Measurements from ENCODE around the gene NATD1.

Gene NATD1

DNA sequence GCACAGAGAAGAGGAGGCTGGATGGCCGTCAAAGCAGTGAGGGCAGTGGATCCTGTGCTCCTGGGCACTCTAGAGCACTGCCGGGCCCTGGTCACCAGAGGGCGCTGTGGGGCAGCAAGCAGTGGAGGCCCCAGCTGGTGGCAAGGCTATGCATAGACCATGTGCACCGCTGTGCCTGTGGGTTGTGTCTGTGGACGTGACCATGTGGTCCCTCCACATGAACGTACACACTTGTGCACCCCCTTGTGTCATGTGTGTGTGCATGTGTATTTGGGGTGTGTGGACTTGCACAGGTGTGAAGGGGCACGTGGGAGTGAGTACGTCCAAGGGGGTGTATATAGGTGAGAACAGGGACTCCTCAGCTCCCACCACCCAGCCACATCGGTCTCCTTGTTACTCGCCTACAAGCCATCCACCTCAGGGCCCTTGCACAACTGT is 26.9 kb upstream of the NATD1 start:
- H3K4me3 ChIP-seq (ENCODE audit: extremely low read depth, insufficient read depth, low read length, poor library complexity, severe bottlenecking): no peak overlapping the region
- H3K36me3 ChIP-seq (ENCODE audit: control insufficient read depth, insufficient read depth, low read length): no peaks in the 10 kb centered on the region
- H3K9me3 ChIP-seq (ENCODE audit: control insufficient read depth, low read length): no peaks in the 10 kb centered on the region
- H3K27ac ChIP-seq (ENCODE audit: low read depth, low read length, severe bottlenecking): no peak overlapping the region
- WGBS, 2 experiments (ENCODE audit: insufficient coverage in 2 of 2): 33 to 36% methylated on average over 5 to 10 of the region's 10 CpGs
- peaks cover 18% of the 10 kb centered on the region for H3K4me1 ChIP-seq (ENCODE audit: control insufficient read depth, insufficient read depth, low read length, poor library complexity, severe bottlenecking)

DNA sequence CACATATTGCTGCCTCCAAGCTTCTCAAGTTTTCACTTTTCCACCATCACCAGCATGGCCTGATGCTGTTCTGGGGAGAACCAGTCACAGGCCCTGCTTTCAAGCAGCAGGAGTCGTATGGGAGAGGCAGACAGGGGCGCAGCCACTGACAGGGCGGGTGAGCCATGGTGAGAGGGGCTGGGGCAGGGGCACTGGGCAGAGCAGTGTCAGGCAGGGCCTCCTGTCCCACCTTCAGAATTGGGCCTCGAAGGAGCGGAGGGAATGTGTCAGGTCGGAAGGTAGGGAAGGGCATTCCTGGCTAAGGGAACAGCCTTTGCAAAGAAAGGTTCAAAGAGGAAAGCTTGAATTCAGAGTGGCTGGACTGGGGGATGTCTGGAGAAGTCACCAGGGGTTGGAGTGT is 26.4 kb upstream of the NATD1 start:
- 80% methylated on average over 4 to 6 of the region's 6 CpGs for WGBS, 2 experiments (ENCODE audit: insufficient coverage in 2 of 2)
- H3K36me3 ChIP-seq (ENCODE audit: control insufficient read depth, insufficient read depth, low read length): no peaks in the 10 kb centered on the region
- H3K9me3 ChIP-seq (ENCODE audit: control insufficient read depth, low read length): no peaks in the 10 kb centered on the region
- no peak overlapping the region for H3K27ac ChIP-seq (ENCODE audit: low read depth, low read length, severe bottlenecking)
- peaks cover 18% of the 10 kb centered on the region for H3K4me1 ChIP-seq (ENCODE audit: control insufficient read depth, insufficient read depth, low read length, poor library complexity, severe bottlenecking)
- no peak overlapping the region for H3K4me3 ChIP-seq (ENCODE audit: extremely low read depth, insufficient read depth, low read length, poor library complexity, severe bottlenecking)

DNA sequence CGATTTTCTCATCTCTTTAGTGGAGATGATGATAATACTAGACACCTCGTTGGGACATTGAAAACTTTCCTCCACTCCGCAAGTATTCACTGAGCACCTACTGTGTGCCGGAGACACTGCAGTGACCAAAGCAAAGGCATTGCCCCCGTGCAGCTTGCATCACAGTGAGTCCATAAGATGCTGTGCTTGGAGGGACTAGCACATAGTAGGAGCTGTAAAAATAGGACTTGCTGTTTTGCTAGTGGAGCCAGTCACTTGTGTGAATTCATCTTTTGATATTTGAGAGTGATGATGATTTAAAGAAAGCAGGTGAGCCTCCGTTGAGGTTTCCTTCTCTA is 26.0 kb upstream of the NATD1 start:
- H3K9me3 ChIP-seq (ENCODE audit: control insufficient read depth, low read length): no peaks in the 10 kb centered on the region
- H3K27ac ChIP-seq (ENCODE audit: low read depth, low read length, severe bottlenecking): no peak overlapping the region
- no peak overlapping the region for H3K4me3 ChIP-seq (ENCODE audit: extremely low read depth, insufficient read depth, low read length, poor library complexity, severe bottlenecking)
- peaks cover 18% of the 10 kb centered on the region for H3K4me1 ChIP-seq (ENCODE audit: control insufficient read depth, insufficient read depth, low read length, poor library complexity, severe bottlenecking)
- H3K36me3 ChIP-seq (ENCODE audit: control insufficient read depth, insufficient read depth, low read length): no peaks in the 10 kb centered on the region
- WGBS, 2 experiments (ENCODE audit: insufficient coverage in 2 of 2): 87 to 96% methylated on average over 4 to 5 of the region's 6 CpGs

DNA sequence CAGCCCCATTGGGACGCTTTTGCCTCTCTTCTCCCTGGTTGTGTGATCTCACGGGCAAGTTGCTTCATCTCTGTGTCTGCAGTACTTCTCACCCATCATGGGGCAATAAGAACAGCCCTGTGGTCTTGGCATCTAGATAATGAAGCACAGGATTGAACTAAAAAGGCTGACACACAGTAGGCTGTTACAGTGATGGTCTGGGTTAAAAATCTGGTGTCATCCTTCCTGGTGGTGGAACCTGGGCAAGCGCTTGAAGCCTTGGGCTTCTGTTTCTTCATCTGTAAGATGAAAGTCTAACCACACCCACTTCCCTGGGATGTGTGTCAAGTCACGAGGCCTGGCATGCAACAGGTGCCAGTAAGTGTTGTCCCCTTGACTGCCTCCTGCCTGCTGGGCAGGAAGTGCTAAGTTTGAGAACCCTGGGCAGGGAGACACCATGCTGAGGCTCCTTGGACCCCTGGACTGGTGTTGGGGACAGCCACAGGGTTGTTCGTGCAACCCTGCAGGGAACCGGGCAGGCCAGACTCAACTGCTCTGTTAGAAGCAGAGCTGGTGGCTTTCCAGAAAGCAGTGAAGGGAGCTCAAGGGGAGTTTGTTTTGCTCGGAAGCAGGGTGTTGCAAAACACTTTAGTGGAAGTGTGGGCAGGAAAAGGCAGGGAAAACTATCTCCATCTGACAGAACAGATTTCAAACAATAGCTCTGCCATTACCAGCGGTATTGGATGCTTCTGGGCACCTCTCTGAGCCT is 25.4 kb upstream of the NATD1 start:
- 80 to 100% methylated on average over 4 to 6 of the region's 8 CpGs for WGBS, 2 experiments (ENCODE audit: insufficient coverage in 2 of 2)
- Histone ChIP-seq H3K4me3 (ENCODE audit: extremely low read depth, insufficient read depth, low read length, poor library complexity, severe bottlenecking) (no peak overlapping the region), H3K27ac (ENCODE audit: low read depth, low read length, severe bottlenecking) (no peak overlapping the region), H3K4me1 (ENCODE audit: control insufficient read depth, insufficient read depth, low read length, poor library complexity, severe bottlenecking) (peaks cover 15% of the 10 kb centered on the region), H3K9me3 (ENCODE audit: control insufficient read depth, low read length) (no peaks in the 10 kb centered on the region), H3K36me3 (ENCODE audit: control insufficient read depth, insufficient read depth, low read length) (no peaks in the 10 kb centered on the region)

DNA sequence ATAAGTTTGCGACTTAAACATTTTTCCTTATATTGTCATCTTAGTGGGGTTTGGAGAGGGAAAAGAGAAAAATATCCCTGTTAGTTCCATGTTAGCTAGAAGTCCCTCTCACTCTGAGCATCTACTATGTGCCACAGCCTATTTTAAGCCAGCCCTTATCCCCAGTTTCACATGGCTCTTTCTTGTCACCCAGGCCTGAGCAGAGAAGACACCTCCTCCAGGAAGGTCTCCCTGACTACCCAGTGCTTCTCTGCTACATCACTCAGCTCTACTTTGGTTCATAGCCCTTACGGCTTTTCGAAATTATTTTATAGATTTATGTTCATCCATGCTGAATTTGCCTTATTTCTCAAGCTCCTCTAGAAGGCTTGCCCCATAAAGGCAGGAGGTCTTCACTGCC is 24.1 kb upstream of the NATD1 start:
- Histone ChIP-seq H3K4me1 (ENCODE audit: control insufficient read depth, insufficient read depth, low read length, poor library complexity, severe bottlenecking) (peaks cover 5% of the 10 kb centered on the region), H3K36me3 (ENCODE audit: control insufficient read depth, insufficient read depth, low read length) (no peaks in the 10 kb centered on the region), H3K4me3 (ENCODE audit: extremely low read depth, insufficient read depth, low read length, poor library complexity, severe bottlenecking) (no peak overlapping the region), H3K27ac (ENCODE audit: low read depth, low read length, severe bottlenecking) (no peak overlapping the region), H3K9me3 (ENCODE audit: control insufficient read depth, low read length) (no peaks in the 10 kb centered on the region)
- 100% methylated on average over 2 of the region's 3 CpGs for WGBS, 2 experiments (ENCODE audit: insufficient coverage in 2 of 2)

DNA sequence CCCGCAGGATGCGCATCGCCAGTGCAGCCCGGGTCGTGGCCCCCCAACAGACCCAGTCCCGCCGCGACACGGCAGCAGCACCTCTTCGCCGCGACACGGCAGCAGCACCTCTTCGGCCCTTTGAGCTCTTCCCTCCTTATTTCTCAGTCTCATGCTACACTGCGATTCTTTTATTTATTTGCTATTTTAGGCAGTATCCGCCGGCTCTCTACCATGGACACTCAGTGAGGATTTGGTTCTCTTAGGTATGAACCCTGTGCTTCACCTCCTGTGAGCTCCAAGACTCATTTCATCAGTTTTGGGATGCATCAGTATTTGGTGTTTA is 23.0 kb upstream of the NATD1 start:
- no peaks in the 10 kb centered on the region for H3K9me3 ChIP-seq (ENCODE audit: control insufficient read depth, low read length)
- 53 to 58% methylated on average over 7 to 9 of the region's 17 CpGs for WGBS, 2 experiments (ENCODE audit: insufficient coverage in 2 of 2)
- H3K4me3 ChIP-seq (ENCODE audit: extremely low read depth, insufficient read depth, low read length, poor library complexity, severe bottlenecking): peak overlapping the region; percentile 38
- H3K36me3 ChIP-seq (ENCODE audit: control insufficient read depth, insufficient read depth, low read length): no peaks in the 10 kb centered on the region
- H3K4me1 ChIP-seq (ENCODE audit: control insufficient read depth, insufficient read depth, low read length, poor library complexity, severe bottlenecking): no peaks in the 10 kb centered on the region
- no peak overlapping the region for H3K27ac ChIP-seq (ENCODE audit: low read depth, low read length, severe bottlenecking)

DNA sequence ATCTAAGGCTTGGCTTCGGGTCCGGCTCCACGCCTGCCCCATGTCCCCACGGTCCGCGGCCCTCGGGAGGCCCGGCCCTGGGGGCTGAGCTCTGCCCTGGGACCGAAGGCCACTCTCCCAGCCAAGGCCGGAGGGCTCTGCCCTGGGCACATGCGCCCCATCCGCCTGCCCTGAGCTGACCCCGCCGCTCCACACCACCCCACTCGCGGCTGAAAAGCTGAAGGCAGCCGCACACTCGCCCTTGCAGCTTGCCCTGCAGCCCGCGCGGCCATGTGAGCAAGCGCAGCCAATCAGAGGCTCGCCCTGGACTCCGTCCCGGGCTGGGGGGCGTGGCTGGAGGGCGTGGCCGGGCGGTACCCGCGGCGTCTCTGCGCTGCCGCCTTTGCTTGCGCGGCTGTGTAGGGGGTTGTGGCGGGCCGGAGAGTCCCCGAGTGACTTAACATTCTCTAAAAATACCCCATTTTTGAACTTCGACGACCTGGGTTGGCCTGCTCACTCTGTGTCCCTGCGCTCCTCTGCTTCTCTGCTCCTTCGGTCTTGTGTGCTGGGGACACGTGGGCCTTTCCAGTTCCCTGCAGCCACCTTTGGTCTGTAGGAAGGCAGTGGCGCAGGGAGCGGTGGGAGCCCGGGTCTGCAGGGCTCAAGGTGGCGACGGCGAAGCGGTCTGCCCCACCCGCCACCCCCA is 22.5 kb upstream of the NATD1 start:
- peak overlapping the region; percentile 38 for H3K4me3 ChIP-seq (ENCODE audit: extremely low read depth, insufficient read depth, low read length, poor library complexity, severe bottlenecking)
- H3K27ac ChIP-seq (ENCODE audit: low read depth, low read length, severe bottlenecking): no peak overlapping the region
- H3K9me3 ChIP-seq (ENCODE audit: control insufficient read depth, low read length): no peaks in the 10 kb centered on the region
- no peaks in the 10 kb centered on the region for H3K36me3 ChIP-seq (ENCODE audit: control insufficient read depth, insufficient read depth, low read length)
- no peaks in the 10 kb centered on the region for H3K4me1 ChIP-seq (ENCODE audit: control insufficient read depth, insufficient read depth, low read length, poor library complexity, severe bottlenecking)
- WGBS, 2 experiments (ENCODE audit: insufficient coverage in 2 of 2): 2 to 7% methylated on average over 30 to 38 of the region's 52 CpGs

DNA sequence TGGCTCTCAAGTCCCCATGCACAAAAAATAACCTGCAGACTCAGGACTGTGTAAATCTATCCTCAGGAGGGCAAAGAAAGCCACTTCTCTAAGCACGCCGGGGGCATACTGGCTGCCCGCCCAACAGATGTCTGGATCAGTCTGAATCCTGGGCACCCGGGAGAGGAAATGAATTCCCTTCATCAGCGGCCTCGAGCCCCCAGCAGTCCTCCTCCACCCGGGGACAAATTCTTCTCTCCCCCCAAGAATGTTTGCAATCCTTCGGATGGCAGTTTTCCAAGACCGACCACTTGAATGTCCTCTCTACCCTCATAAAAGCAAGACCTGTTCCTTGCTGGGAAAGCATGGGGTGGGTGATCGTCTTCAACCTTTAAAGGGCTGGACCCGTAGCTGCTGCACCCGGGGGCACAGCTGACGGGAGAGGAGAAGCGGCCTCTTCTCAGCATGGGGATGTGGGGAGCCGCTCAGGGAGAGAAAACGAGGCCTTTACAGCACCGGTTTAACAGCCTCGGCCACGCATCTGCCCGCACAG is 21.9 kb upstream of the NATD1 start:
- no peaks in the 10 kb centered on the region for H3K9me3 ChIP-seq (ENCODE audit: control insufficient read depth, low read length)
- H3K4me3 ChIP-seq (ENCODE audit: extremely low read depth, insufficient read depth, low read length, poor library complexity, severe bottlenecking): peak overlapping the region; percentile 38
- no peaks in the 10 kb centered on the region for H3K36me3 ChIP-seq (ENCODE audit: control insufficient read depth, insufficient read depth, low read length)
- WGBS, 2 experiments (ENCODE audit: insufficient coverage in 2 of 2): 47 to 51% methylated on average over 13 to 16 of the region's 20 CpGs
- H3K27ac ChIP-seq (ENCODE audit: low read depth, low read length, severe bottlenecking): no peak overlapping the region
- H3K4me1 ChIP-seq (ENCODE audit: control insufficient read depth, insufficient read depth, low read length, poor library complexity, severe bottlenecking): no peaks in the 10 kb centered on the region

DNA sequence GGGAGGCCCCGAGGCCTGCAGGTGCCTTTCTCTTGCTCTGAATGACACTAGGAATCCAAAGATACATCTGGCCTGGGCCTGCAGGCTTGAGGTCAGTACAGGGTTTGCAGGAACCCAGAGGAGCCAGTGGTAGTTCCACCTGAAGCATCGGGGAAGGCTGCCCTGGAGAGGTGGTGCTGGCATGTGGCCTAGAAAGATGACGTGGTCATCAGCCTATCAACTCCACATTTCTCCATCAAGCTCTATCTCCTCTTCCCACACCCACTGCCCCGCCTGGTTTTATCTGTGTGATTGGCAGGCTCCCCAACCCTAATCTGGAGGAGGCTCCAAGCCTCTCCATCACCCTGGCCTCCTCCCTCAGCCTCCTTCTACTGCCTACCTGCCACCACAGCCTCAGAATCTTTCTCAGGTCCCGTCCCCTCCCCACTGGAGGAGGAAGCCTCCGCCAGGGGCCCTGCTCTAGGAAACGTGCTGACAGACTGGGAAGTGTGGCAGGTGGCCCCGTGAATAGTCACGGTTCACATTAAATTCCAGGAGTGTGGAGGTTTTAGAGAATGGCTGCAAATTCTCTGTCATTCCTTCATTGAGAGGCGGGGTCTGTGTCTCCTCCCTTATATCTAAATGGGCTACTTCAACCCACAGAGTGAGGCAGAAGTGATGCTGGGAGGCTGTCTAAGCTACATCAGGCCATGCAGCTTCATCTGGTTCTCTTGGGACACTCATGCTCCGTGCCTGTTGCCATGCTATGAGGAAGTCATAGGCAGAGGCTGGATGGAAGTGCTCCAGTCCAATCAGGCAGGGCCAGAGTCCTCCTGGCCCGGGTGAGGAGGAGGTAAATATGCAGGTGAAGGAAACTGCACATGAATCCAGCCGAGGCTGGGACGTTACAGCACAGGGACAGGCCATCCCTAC is 19.9 kb upstream of the NATD1 start:
- 87 to 91% methylated on average over 6 to 11 of the region's 14 CpGs for WGBS, 2 experiments (ENCODE audit: insufficient coverage in 2 of 2)
- Histone ChIP-seq H3K9me3 (ENCODE audit: control insufficient read depth, low read length) (no peaks in the 10 kb centered on the region), H3K36me3 (ENCODE audit: control insufficient read depth, insufficient read depth, low read length) (no peaks in the 10 kb centered on the region), H3K4me3 (ENCODE audit: extremely low read depth, insufficient read depth, low read length, poor library complexity, severe bottlenecking) (no peak overlapping the region), H3K27ac (ENCODE audit: low read depth, low read length, severe bottlenecking) (no peak overlapping the region), H3K4me1 (ENCODE audit: control insufficient read depth, insufficient read depth, low read length, poor library complexity, severe bottlenecking) (peaks cover under 1% of the 10 kb centered on the region)

DNA sequence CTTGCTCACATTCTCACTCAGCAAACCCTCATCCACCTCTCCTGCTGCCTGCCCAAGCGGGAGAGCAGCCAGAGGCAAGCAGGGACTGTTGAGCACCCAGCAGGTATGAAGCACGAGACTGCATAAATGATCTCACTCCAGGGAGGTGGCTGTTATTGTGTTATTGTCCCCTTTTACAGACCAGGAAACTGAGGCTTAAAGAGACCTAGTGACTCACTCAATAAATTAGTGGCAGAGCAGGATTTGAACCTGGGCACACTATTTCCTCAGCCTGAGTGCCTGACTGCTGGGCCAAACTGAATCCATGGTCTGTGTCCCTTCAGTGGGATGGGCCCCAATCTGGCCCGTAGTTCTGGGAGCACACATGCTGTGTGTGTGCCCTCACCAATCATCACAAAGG is 19.0 kb upstream of the NATD1 start:
- H3K4me1 ChIP-seq (ENCODE audit: control insufficient read depth, insufficient read depth, low read length, poor library complexity, severe bottlenecking): peaks cover 2% of the 10 kb centered on the region
- no peaks in the 10 kb centered on the region for H3K36me3 ChIP-seq (ENCODE audit: control insufficient read depth, insufficient read depth, low read length)
- 80 to 90% methylated on average over 3 of the region's 3 CpGs for WGBS, 2 experiments (ENCODE audit: insufficient coverage in 2 of 2)
- no peaks in the 10 kb centered on the region for H3K9me3 ChIP-seq (ENCODE audit: control insufficient read depth, low read length)
- no peak overlapping the region for H3K27ac ChIP-seq (ENCODE audit: low read depth, low read length, severe bottlenecking)
- no peak overlapping the region for H3K4me3 ChIP-seq (ENCODE audit: extremely low read depth, insufficient read depth, low read length, poor library complexity, severe bottlenecking)
